Inflammatory macrophage (primary cell): ENCODE measurements around the gene YIPF3.
"Not testable (repeated sequence)": the region's sequence is repeated elsewhere in the genome, so short reads cannot be mapped to it uniquely, and the experiment has no call there.

Experiments
- DNase-seq, 2 donors: peaks; one replicate each; pipeline ENCODE4 v3.0.0-alpha.2; 2020 to 2022
- total RNA-seq, 18 experiments: gene quantifications; one replicate each; lab custom pipeline; 2026; ENCODE audit warnings: mixed read lengths in 6 of 18, inconsistent platforms in 2 of 18; lab: John Stamatoyannopoulos, UW

The YIPF3 gene
- 40.2 to 82.0 (median 60.9) reads per million in 18 experiments for total RNA-seq

GRCh38 chr6:43516697-43517504, at the start of gene YIPF3, which contains the start of gene POLR1C:
Gene YIPF3, minus strand, starts transcription at chr6:43516926. Its CDS starts 119 bp downstream, at chr6:43516807.
Gene POLR1C, plus strand, starts transcription at chr6:43517089. Its CDS starts 21 bp downstream, at chr6:43517110.
- peak; percentile 99 for DNase-seq

GRCh38 chr6:43559328-43559727, 42.6 kb upstream of the YIPF3 start:
- DNase-seq = no peak

DNA sequence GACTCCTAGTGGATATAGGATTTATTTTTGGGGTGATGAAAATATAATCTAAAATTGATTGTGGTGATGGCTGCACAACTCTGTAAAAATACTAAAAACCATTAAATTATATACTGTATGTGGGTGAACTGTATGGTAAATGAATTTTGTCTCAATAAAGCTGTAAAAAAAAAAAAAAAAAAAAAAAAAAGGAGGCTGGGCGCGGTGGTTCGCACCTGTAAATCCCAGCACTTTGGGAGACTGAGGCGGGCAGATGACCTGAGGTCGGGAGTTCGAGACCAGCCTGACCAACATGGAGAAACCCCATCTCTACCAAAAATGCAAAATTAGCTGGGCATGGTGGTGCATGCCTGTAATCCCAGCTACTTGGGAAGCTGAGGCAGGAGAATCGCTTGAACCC, 40.9 kb upstream of the YIPF3 start:
- DNase-seq = not testable (repeated sequence)

DNA sequence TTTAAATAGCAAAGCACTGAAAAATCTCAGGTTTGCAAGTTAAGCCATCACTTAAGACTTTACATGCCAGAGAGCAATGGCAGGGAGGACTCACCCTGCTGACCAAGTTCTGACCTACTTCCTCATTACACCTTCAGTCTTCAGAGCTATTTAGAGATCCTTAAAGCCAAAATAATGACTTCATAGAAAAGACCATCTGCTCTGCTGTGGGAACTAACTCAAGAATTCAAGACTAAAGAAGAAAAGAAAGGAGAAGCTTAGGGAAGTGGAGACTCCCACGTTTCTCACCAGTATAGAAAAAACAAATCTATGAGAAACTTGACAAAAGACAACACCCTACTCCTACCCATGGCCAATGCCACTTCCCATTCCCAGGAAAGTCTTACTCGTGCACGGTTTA, 30.5 kb upstream of the YIPF3 start:
- peak; percentile 33 to 34 for DNase-seq

GRCh38 chr6:43544461-43544860, 27.7 kb upstream of the YIPF3 start:
- no peak for DNase-seq

DNA sequence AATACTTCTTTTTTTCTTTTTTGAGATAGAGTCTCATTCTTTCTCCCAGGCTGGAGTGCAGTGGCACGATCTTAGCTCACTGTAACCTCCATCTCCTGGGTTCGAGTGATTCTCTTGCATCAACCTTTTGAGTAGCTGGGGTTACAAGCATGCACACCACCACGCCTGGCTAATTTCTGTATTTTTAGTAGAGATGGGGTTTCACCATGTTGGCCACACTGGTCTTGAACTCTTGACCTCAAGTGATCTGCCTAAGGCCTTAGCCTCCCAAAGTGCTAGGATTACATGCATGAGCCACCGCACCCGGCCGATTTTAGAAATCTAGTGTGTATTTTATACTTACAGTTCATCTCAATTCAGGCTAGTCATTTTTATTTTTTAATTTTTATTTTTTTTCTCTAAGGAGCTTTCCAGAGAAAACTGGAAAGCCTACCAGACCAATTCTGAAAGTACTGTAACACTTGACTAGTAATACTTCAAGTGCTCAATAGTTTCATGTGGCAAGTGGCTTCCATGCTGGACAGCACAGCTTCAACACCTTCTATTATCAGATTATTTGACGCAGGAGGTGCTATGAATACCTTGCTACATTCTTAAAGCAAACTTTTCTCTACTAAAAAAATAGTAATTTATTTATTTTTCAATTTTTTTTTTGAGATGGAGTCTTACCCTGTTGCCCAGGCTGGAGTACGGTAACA, 25.2 kb upstream of the YIPF3 start:
- DNase-seq = no peak

DNA sequence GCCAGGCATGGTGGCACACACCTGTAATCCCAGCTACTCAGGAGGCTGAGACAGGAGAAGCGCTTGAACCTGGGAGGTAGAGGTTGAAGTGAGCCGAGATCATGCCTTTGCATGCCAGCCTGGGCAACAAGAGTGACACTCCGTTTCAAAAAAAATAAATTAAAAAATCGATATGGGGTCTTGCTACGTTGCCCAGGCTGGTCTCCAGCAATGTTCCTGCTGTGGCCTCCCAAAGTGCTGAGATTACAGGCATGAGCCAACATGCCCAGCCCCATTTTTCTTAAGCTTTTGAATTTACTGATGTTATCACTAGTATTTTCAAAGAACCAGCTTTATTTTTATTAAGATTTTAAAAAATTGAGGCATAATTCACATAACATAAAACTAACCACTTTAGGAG, 23.8 kb upstream of the YIPF3 start:
- DNase-seq = no peak

DNA sequence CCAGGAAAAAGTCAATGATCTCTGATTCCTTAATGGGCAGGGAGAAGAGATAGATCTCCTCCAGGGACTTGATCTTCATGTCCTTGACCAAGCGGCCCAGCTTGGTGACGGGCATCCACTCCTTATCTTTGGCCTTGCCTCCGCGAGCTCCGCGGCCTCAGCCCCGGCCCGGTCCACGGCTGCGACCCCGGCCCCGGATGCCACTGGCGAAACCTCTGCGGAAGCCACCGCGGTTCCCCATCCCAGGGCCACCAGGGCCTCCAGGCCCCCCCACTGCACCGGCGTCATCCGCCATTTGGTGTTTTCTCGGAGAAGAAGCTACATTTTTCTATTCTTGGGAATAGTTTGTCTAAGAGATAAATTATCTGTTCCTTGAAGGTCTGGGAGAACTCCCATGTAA, 22.7 kb upstream of the YIPF3 start:
- DNase-seq = not testable (repeated sequence)

- DNase-seq = not testable (repeated sequence)
These were observed 22.3 kb upstream of the YIPF3 start for GRCh38 chr6:43538986-43539385.

DNA sequence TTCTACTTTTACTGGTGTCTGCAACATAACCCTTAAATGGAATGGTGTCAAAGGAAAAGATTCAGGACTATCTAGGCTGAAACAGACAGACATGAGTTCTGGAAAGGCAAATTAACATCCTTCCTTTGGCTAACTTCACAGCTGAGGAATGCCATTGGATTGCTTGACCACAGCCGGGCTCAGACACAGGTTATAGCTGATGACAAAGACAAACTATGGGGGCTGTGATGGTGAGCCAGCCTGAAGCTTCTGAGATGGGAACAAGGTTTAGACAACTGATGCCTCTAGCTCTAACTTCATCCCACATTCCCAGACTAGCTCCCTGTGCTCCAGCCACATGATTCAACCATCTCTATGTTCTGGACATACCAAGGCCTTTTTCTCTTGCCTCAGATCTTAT, 15.5 kb upstream of the YIPF3 start:
- no peak for DNase-seq

- no peak for DNase-seq
These were observed 7.8 kb upstream of the YIPF3 start for GRCh38 chr6:43524483-43524961.

DNA sequence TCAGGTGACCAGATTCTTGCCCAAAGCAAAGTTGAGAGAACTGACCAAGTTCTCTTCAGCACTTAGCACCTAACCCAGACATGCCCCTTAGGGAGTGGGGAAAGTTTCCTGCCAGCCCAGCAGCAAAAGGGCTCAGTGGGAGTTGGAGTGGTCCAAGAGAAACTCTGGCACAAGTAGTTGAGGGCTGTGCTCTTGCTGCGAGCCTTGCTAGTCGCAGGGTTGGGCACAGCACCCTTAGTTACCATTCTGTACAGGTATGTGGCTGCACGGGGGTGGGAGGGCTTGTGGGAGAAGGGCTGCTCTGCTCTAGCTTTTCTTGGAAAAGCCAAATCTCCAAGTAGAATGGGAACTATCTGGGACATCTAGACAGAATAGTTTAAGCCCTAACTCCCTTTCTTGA, 6.6 kb upstream of the YIPF3 start:
- no peak for DNase-seq

DNA sequence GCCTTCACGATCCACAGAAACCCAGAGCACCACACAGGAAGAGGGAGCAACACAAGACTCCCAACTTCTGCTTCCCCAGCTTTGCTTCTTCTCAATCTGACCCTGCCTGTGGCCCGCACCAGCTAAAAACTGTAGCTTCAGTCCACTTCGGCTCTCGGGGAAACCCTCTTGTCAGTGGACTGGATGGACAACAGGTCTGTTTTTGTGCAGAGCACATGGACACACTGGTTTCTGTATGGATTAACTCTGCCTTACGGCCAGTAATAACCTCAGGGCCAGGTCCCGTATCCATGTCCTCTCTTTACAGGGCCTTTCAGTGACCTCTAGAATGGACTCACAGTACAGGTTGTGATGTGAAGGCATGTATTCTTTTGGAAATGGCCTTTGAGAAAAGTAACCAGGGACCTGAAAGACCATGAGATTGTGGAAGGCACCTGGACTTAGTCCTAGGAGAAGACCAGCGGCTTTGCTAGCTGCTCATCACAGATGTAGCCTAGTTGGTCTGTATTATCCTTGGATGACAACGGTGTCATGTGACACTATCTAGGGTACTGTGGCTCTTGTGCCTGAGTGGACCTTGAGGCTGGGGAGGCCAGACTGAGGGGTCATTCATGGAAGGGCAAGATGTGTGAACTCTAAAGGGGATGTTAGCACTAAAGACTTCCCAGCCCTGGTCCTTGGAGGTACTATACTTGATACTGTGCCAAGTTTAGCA, 6.0 kb upstream of the YIPF3 start:
- DNase-seq = no peak

- DNase-seq = no peak
These were observed 5.1 kb upstream of the YIPF3 start for GRCh38 chr6:43521836-43522235.

DNA sequence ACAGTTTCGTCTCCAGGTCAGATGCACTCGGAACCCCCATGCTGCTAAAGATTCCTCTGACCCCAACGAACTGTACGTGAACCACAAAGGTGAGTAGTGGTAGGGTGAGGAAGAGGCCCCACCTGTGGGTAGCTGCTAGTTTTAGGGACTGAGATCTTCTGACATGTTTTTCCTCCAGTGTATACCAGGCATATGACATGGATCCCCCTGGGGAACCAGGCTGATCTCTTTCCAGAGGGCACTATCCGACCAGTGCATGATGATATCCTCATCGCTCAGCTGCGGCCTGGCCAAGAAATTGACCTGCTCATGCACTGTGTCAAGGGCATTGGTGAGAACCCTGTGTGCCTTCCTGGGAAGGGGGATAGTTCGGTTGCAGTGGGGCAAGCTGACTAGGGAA, 3.4 kb upstream of the YIPF3 start:
- DNase-seq = no peak

DNA sequence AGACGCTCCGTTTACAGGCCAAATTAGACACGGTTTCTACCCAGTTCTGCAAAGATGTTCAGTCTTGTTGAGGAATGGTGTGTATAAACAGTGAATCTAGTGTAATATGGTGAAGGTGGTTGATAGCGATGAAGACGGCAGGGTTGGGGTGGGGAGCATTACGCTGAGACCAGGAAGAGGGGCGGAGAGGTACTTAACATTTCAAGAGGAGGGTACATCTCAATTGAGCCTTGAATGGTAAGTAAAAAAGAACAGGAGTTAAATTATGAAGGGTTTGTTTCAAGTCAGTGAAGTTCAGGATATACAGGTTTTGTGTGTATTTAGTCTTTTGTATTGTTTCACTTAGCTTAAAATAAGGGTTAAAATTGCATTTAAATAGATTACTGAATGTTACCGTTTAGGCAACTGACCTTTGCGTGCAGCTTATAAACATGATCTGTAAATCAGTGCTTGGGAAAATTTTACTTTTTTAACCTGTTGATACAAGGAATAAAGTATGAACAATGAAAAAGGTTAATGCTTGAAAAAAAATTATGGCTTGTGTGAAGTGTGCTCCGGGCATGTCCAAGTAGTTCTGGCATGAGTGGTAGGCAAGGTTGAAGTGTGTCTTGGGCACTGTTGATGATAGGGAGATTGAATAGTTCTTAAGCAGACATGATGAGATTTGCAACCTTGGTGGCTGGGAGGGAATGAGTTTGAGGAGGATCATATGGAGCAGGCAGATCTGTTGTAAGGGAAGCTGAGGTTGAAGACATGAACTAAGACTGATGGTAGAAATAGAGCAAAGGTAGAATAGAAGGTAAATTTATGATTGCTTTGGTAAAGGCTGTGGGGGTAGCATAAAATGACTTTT, 1.0 kb upstream of the YIPF3 start:
- no peak for DNase-seq

GRCh38 chr6:43516367-43516696, 394 bp downstream of the YIPF3 start:
- DNase-seq = no peak

GRCh38 chr6:43515808-43516207, 918 bp downstream of the YIPF3 start:
- no peak for DNase-seq

DNA sequence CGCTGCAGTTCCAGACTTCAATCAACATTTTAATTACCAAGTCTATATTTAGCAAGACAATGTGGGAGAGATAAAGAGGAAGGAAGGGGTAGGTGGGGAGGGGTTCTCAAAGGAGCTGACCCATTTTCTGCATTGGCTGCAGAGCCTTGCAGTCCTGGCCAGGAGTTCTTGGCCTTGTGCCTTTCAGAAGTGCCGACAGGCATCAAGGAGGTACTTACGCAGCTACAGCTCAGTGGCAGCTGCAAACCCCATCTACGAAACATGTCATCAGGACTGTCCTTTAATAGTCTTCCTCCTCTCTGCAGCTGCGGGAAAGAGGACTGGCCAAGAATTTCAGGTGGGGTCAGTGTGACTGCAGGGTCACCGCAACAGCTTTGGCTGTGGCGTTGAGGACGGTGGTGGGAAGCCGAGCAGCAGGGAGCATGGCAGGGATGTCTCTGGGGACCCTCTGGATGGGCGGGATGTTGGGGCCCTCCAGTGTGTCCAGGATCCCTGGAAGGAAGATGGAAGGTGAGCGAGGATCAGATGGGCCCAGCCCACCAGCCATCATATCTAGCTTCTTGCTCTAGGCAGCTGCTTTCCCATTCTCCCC, 4.8 kb downstream of the YIPF3 start:
- no peak for DNase-seq

DNA sequence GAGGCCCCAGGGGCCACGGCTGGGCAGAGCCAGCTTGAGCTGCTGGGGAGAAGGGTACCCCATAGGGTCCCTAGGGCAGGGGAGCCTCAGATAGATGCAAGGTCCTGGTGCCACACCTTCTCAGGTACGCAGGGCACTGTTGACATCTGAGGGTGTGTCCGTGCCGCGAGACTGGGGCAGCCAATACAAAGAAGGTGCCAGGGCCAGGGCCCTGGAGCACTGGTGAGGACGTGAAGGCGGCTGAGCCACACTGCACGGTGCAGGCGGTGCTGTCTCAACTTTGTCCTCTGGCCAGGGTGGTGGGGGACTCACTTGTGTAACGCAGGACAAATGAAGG, 5.9 kb downstream of the YIPF3 start:
- DNase-seq = no peak

DNA sequence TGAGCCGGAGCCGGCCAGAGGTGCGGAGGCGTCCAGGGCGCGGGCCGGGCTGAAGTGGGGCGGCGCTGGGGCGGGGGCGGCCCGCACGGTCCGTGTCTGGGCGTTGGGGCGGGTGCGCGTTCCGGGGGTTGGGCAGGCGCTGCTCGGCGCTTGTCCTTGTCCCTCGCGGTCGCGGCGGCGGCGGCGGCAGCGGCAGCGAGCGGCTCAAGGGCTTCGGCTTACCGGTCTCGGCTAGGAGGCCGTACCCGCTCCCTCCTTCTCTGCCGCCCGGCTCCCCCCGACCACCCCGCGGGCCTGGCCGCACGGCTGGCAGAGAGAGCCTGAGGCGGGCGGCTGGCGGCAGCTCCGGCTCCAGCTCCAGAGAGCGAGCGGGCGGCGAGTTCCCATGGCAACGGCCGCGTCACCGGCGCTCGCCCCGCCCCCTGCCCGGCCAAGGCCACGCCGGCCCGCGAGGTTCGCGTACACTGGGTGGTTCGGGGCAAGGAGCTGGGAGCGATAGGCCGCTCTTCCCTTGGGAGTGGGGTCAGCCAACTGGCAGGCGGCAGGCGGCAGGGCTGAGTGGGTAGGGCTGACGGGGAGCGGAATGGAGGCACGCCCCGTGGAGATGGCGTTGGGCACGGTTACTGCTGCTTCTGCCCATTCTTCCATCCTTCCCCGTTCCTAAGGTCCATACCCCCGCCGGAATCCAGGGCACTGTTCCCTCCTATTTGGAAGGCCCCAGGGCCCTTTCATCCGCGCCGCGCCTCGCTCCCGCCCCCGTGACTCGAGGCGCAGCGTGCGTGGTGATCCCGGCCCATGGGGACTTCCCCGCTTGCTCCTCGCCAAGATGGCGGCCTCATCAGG, 6.5 kb downstream of the YIPF3 start, which contains the start of gene LRRC73:
TSS of gene LRRC73 (minus strand) at position 363 of the 843 bp plus-strand sequence. CDS start 561 bp downstream, outside the sequence.
- peak; percentile 75 to 80 for DNase-seq
